GM12801 (cell line): ENCODE data around the gene NCDN.
A peak's percentile ranks its signal among the peaks of the same experiment; 100 is the strongest.

ENCODE experiments used
- CTCF ChIP-seq: IDR thresholded peaks from one replicate; pipeline ENCODE4 v1.5.1; 2011; ENCODE audit warnings: control low read depth; ENCODE audit not compliant: insufficient read length; ENCODE audit errors: extremely low read depth

The NCDN gene

DNA sequence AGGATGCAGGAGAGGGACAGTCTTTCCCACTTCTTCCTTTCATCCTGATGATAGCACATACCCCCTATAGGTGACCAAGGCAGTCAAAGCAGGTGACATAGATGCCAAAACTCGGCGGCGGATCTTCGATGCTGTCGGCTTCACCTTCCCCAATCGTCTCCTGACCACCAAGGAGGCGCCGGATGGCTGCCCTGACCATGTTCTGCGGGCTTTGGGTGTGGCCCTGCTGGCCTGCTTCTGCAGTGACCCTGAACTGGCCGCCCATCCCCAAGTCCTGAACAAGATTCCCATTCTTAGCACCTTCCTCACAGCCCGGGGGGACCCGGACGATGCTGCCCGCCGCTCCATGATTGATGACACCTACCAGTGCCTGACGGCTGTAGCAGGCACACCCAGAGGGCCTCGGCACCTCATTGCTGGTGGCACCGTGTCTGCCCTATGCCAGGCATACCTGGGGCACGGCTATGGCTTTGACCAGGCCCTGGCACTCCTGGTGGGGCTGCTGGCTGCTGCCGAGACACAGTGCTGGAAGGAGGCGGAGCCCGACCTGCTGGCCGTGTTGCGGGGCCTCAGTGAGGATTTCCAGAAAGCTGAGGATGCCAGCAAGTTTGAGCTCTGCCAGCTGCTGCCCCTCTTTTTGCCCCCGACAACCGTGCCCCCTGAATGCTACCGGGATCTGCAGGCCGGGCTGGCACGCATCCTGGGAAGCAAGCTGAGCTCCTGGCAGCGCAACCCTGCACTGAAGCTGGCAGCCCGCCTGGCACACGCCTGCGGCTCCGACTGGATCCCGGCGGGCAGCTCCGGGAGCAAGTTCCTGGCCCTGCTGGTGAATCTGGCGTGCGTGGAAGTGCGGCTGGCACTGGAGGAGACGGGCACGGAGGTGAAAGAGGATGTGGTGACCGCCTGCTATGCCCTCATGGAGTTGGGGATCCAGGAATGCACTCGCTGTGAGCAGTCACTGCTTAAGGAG lies 2.9 kb downstream of the NCDN start:
- TF ChIP-seq CTCF: no peak

- no peak for TF ChIP-seq CTCF
Measured at GRCh38 chr1:35561297-35561971, 3.8 kb downstream of the NCDN start.

GRCh38 chr1:35561972-35562680 lies 4.5 kb downstream of the NCDN start:
- TF ChIP-seq CTCF: no peak

DNA sequence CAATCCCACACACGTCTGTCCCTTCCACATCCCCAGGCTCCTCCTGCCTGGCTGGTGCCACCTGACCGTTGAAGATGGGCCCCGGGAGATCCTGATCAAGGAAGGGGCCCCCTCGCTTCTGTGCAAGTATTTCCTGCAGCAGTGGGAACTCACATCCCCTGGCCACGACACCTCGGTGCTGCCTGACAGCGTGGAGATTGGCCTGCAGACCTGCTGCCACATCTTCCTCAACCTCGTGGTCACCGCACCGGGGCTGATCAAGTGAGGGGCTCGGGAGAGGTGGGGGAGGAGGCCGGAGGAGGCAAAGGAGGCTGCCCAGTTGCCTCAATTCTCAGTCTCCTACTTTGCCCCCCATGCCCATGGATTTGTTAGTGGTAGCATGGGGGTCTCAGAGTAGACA lies 5.6 kb downstream of the NCDN start:
- TF ChIP-seq CTCF: no peak

GRCh38 chr1:35564037-35564883 lies 6.7 kb downstream of the NCDN start:
- peak; percentile 1 for TF ChIP-seq CTCF

- TF ChIP-seq CTCF: no peak
Measured at GRCh38 chr1:35564884-35565741, 7.5 kb downstream of the NCDN start.
